G401.6 (cell line): ENCODE measurements around the gene MRPL21.

Experiments used
- FAIRE-seq: peaks from 2 replicates; lab custom pipeline; 2012; peaks lifted over from hg19 to GRCh38; lab: Jason Lieb, UNC

Gene MRPL21

GRCh38 chr11:68934666-68935065 lies 31.0 kb upstream of the MRPL21 start:
- FAIRE-seq = no peak

GRCh38 chr11:68934321-68934645 lies 30.7 kb upstream of the MRPL21 start:
- no peak for FAIRE-seq

GRCh38 chr11:68933605-68934320 lies 30.1 kb upstream of the MRPL21 start:
- no peak for FAIRE-seq

GRCh38 chr11:68932933-68933577 lies 29.4 kb upstream of the MRPL21 start:
- FAIRE-seq = no peak

GRCh38 chr11:68932358-68932757 lies 28.7 kb upstream of the MRPL21 start:
- no peak for FAIRE-seq

- no peak for FAIRE-seq
These were observed 28.3 kb upstream of the MRPL21 start for GRCh38 chr11:68931911-68932310.

- FAIRE-seq = no peak
These were observed 27.6 kb upstream of the MRPL21 start for GRCh38 chr11:68930991-68931855.

- no peak for FAIRE-seq
These were observed 26.3 kb upstream of the MRPL21 start for GRCh38 chr11:68929706-68930570.

- FAIRE-seq = no peak
These were observed 25.5 kb upstream of the MRPL21 start for GRCh38 chr11:68929135-68929534.

GRCh38 chr11:68928136-68928880 lies 24.7 kb upstream of the MRPL21 start:
- FAIRE-seq = no peak

GRCh38 chr11:68927280-68928135 lies 23.9 kb upstream of the MRPL21 start:
- FAIRE-seq = no peak

- no peak for FAIRE-seq
These were observed 22.0 kb upstream of the MRPL21 start for GRCh38 chr11:68925611-68926010.

GRCh38 chr11:68924073-68924925 lies 20.7 kb upstream of the MRPL21 start:
- FAIRE-seq = no peak

- FAIRE-seq = no peak
These were observed 20.0 kb upstream of the MRPL21 start for GRCh38 chr11:68923614-68924013.

- no peak for FAIRE-seq
These were observed 12.8 kb upstream of the MRPL21 start for GRCh38 chr11:68916439-68916838.

- FAIRE-seq = no peak
These were observed 11.1 kb upstream of the MRPL21 start for GRCh38 chr11:68914761-68915160.

GRCh38 chr11:68913188-68913587 lies 9.6 kb upstream of the MRPL21 start:
- FAIRE-seq = no peak

GRCh38 chr11:68912254-68912653 lies 8.6 kb upstream of the MRPL21 start:
- FAIRE-seq = no peak

- FAIRE-seq = no peak
These were observed 8.1 kb upstream of the MRPL21 start for GRCh38 chr11:68911731-68912130.

GRCh38 chr11:68910965-68911364 lies 7.3 kb upstream of the MRPL21 start:
- FAIRE-seq = no peak
